Placental epithelial cell (primary cell): ENCODE data around the gene SIN3B. TPM values are rescaled to one million over a fixed set of nuclear protein-coding genes. Genes with fewer than 3 reads are reported as not detected.

Experiments
- small RNA-seq: library from RNA; depleted of rRNA; stranded (forward); fragments of <200 nt; gene quantifications from one replicate; pipeline ENCODE3, GENCODE V24; 2012
- total RNA-seq: library from RNA; depleted of rRNA; stranded (reverse); fragments of >200 nt; gene quantifications from 2 replicates; pipeline ENCODE4 v1.2.3, GENCODE V29; 2012

The SIN3B gene, protein sequence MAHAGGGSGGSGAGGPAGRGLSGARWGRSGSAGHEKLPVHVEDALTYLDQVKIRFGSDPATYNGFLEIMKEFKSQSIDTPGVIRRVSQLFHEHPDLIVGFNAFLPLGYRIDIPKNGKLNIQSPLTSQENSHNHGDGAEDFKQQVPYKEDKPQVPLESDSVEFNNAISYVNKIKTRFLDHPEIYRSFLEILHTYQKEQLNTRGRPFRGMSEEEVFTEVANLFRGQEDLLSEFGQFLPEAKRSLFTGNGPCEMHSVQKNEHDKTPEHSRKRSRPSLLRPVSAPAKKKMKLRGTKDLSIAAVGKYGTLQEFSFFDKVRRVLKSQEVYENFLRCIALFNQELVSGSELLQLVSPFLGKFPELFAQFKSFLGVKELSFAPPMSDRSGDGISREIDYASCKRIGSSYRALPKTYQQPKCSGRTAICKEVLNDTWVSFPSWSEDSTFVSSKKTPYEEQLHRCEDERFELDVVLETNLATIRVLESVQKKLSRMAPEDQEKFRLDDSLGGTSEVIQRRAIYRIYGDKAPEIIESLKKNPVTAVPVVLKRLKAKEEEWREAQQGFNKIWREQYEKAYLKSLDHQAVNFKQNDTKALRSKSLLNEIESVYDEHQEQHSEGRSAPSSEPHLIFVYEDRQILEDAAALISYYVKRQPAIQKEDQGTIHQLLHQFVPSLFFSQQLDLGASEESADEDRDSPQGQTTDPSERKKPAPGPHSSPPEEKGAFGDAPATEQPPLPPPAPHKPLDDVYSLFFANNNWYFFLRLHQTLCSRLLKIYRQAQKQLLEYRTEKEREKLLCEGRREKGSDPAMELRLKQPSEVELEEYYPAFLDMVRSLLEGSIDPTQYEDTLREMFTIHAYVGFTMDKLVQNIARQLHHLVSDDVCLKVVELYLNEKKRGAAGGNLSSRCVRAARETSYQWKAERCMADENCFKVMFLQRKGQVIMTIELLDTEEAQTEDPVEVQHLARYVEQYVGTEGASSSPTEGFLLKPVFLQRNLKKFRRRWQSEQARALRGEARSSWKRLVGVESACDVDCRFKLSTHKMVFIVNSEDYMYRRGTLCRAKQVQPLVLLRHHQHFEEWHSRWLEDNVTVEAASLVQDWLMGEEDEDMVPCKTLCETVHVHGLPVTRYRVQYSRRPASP
- 29.6 and 41.6 TPM in 2 replicates for total RNA-seq

DNA sequence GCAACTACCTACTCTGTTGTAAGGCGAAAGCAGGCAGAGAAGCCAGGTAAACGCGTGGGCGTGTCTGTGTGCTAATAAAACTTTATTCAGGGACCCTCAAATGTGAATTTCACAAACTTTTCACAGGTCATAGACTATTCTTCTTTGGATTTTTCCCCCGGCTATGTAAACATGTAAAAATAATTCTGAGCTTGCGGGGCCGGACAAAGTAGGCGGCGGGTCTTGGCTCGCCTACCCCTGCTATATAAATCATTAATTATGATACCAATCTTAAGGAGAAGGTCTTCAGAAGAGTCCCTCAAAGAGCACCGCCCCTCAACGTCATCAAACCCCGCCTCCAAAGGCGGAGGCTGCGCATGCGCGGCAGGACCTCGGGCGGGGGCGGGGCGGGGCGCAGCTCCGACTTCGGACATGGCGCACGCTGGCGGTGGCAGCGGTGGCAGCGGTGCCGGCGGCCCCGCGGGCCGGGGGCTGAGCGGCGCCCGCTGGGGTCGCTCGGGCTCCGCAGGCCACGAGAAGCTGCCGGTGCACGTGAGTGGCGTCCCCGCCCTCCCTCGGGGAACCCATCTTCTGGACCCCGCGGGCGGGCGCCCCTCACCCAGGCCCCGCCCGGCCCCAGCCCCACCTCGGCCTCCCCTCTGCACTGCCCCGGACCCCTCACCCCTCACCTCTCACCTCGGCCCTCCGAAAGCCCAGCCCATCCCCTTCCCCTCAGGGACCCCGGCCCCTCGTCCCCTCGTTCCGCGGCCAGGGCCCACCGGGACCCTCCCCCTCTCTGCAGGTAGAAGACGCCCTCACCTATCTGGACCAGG lies at the start of gene SIN3B:
TSS of gene SIN3B (plus strand) at position 389 of the 812 bp plus-strand sequence. CDS start at position 412, 23 bp downstream.

DNA sequence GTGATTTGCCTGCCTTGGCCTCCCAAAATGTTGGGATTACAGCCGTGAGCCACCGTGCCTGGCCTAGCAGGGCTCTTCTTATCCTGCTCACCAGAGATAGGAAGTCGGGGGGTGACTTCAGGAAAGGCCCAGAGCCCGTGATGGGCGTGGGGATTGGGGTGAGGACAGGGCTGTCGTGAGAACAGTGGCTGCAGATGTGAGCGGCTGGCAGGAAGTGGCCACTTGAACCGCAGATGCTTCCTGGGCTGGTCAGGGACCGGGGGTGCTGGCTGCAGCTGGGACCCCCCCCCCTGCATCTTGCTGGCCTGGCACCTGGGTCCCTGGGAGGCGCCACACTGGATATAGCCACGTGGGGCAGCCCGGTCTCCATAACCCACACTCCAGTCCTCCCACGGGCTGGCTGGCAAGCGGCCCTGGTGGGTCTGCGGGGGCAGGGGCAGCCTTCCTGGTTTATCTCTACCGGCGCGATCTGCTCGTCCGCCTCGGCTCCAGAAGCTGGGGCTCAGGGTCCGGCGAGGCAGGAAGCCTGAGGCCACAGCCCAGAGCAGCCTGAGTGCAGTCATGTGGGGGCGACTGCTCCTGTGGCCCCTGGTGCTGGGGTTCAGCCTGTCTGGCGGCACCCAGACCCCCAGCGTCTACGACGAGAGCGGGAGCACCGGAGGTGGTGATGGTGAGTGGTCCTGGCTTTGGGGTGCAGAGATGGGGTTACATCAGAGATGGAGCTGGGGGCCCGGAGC lies 59.6 kb downstream of the SIN3B start, which contains the start of gene F2RL3:
TSS of gene F2RL3 (plus strand) at position 371 of the 737 bp plus-strand sequence. CDS start at position 562, 191 bp downstream.

Small RNAs within 50 kb of the gene (small RNA-seq; reads per million reads assigned to genes)
- gene AC008737.3 (not detected), gene RN7SL823P (not detected), gene RN7SL835P (not detected)

Other genes starting within 250 kb of the SIN3B start
- 7.5 and 12.3 TPM in 2 replicates for gene MED26, start 201.2 kb upstream of the SIN3B start, total RNA-seq
- gene SMIM7, start 169.3 kb upstream of the SIN3B start, total RNA-seq: 53.8 and 58.6 TPM in 2 replicates
- gene TMEM38A, start 168.3 kb upstream of the SIN3B start, total RNA-seq: 0.65 and 1.2 TPM in 2 replicates
- gene NWD1, start 109.6 kb upstream of the SIN3B start, total RNA-seq: not detected in 2 replicates
- not detected in 2 replicates for gene F2RL3, start 59.6 kb downstream of the SIN3B start, total RNA-seq
- gene CPAMD8, start 197.4 kb downstream of the SIN3B start, total RNA-seq: 2.3 and 6.3 TPM in 2 replicates
- 2.3 and 3.1 TPM in 2 replicates for gene HAUS8, start 246.1 kb downstream of the SIN3B start, total RNA-seq
- 90.2 and 122 TPM in 2 replicates for gene MYO9B, start 246.4 kb downstream of the SIN3B start, total RNA-seq